Measurements from ENCODE around the gene HSDL2. TPM values are rescaled to one million over a fixed set of nuclear protein-coding genes. Genes with fewer than 3 reads are reported as not detected.

Gene HSDL2
- total RNA-seq, 1 experiment from 2014 or later = 37.0 TPM

DNA sequence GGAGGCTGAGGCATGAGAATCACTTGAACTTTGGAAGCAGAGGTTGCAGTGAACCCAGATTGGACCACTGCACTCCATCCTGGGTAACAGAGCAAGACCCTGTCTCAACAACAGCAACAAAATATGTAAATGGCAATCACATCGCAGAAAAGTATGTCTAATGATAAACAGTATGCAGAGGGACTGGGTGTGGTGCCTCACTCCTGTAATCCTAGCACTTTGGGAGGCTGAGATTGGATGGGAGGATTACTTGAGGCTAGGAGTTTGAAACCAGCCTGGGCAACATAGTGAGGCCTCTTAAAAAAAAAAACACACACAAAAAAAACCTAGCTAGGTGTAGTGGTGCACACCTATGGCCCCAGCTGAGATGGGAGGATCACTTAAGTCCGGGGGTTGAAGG is 40.3 kb downstream of the HSDL2 start:
- ATAC-seq (no peak), DNase-seq (no peak)
- H3K4me1 ChIP-seq (ENCODE audit: insufficient read depth, low read length) = no peaks in the 10 kb centered on the region
- no TSS peak for BruUV-seq (replicated peaks)
- no peaks in the 10 kb centered on the region for H3K9me2 ChIP-seq (replicated peaks; ENCODE audit: low read length)
- H3K9me3 ChIP-seq (ENCODE audit: low read length) = no peaks in the 10 kb centered on the region
- no peaks in the 10 kb centered on the region for H3K27me3 ChIP-seq (ENCODE audit: low read length)
- no peak overlapping the region for H3K4me3 ChIP-seq (ENCODE audit: low read length)
- TF ChIP-seq, protein P1, sequence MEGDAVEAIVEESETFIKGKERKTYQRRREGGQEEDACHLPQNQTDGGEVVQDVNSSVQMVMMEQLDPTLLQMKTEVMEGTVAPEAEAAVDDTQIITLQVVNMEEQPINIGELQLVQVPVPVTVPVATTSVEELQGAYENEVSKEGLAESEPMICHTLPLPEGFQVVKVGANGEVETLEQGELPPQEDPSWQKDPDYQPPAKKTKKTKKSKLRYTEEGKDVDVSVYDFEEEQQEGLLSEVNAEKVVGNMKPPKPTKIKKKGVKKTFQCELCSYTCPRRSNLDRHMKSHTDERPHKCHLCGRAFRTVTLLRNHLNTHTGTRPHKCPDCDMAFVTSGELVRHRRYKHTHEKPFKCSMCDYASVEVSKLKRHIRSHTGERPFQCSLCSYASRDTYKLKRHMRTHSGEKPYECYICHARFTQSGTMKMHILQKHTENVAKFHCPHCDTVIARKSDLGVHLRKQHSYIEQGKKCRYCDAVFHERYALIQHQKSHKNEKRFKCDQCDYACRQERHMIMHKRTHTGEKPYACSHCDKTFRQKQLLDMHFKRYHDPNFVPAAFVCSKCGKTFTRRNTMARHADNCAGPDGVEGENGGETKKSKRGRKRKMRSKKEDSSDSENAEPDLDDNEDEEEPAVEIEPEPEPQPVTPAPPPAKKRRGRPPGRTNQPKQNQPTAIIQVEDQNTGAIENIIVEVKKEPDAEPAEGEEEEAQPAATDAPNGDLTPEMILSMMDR (conservative IDR thresholded peaks at IDR 0.05; ENCODE audit: low read depth, low read length) = no peak
- TF ChIP-seq EZH2 (IDR thresholded peaks at IDR 0.05; ENCODE audit: low read length, unreplicated experiment) = no peak
- TF ChIP-seq EZH2phosphoT487 (IDR thresholded peaks at IDR 0.05; ENCODE audit: borderline replicate concordance, low read length) = no peak
- no peaks in the 10 kb centered on the region for H4K20me1 ChIP-seq (ENCODE audit: low read length)
- ChIA-PET POLR2A (ENCODE audit: unreplicated experiment) (no interaction called here), CTCF (no interaction called here)
- H3K9ac ChIP-seq (ENCODE audit: low read length) = no peak overlapping the region
- H2AFZ ChIP-seq (ENCODE audit: low read length) = no peak overlapping the region
- H3K79me2 ChIP-seq (ENCODE audit: low read length) = no peaks in the 10 kb centered on the region
- no peaks in the 10 kb centered on the region for H3F3A ChIP-seq (ENCODE audit: low read length, unreplicated experiment)
- H3K36me3 ChIP-seq (ENCODE audit: low read depth, low read length) = no peaks in the 10 kb centered on the region; the same call in 1 of the 2 replicates
- no peak overlapping the region for H3K27ac ChIP-seq (ENCODE audit: low read length)
- H3K4me2 ChIP-seq (ENCODE audit: low read length) = no peak overlapping the region
- intact Hi-C loops (cut with micrococcal nuclease) = no loop called here

DNA sequence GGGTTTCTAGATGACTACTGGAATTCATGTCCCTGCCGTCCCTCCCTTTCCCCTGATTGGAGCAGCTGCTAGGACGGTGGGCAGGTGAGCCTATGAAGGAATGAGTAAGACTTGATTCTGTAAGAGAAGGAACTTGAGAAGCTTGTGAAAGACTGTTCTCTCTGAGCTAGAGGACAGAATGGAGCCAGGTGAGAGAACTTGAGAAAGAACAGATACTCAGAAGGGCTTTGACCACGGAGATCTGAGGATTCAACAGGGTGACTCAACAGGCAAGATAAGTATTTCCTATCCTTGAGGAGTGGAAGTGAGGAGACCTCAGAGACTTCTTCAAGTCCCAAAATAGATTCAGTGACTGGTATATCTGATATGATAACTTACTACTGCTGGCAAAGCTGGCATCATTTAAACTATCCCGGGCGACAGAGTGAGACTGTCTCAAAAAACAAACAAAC is 41.9 kb downstream of the HSDL2 start:
- Histone ChIP-seq H3K9me2 (replicated peaks; ENCODE audit: low read length) (no peaks in the 10 kb centered on the region), H3K9me3 (ENCODE audit: low read length) (no peaks in the 10 kb centered on the region), H3K27me3 (ENCODE audit: low read length) (no peaks in the 10 kb centered on the region), H3F3A (ENCODE audit: low read length, unreplicated experiment) (no peaks in the 10 kb centered on the region), H3K36me3 (ENCODE audit: low read depth, low read length) (no peaks in the 10 kb centered on the region; the same call in 1 of the 2 replicates), H3K27ac (ENCODE audit: low read length) (no peak overlapping the region), H3K79me2 (ENCODE audit: low read length) (no peaks in the 10 kb centered on the region), H3K4me3 (ENCODE audit: low read length) (no peak overlapping the region), H2AFZ (ENCODE audit: low read length) (no peak overlapping the region), H3K9ac (ENCODE audit: low read length) (no peak overlapping the region), H4K20me1 (ENCODE audit: low read length) (no peaks in the 10 kb centered on the region), H3K4me2 (ENCODE audit: low read length) (no peak overlapping the region), H3K4me1 (ENCODE audit: insufficient read depth, low read length) (no peaks in the 10 kb centered on the region)
- ChIA-PET CTCF (no interaction called here), POLR2A (ENCODE audit: unreplicated experiment) (no interaction called here)
- intact Hi-C loops (cut with micrococcal nuclease) = no loop called here
- TF ChIP-seq, protein P1 (conservative IDR thresholded peaks at IDR 0.05; ENCODE audit: low read depth, low read length) = no peak
- TF ChIP-seq EZH2 (IDR thresholded peaks at IDR 0.05; ENCODE audit: low read length, unreplicated experiment) (no peak), EZH2phosphoT487 (IDR thresholded peaks at IDR 0.05; ENCODE audit: borderline replicate concordance, low read length) (no peak)
- DNase-seq (no peak), ATAC-seq (no peak)
- BruUV-seq (replicated peaks) = no TSS peak

DNA sequence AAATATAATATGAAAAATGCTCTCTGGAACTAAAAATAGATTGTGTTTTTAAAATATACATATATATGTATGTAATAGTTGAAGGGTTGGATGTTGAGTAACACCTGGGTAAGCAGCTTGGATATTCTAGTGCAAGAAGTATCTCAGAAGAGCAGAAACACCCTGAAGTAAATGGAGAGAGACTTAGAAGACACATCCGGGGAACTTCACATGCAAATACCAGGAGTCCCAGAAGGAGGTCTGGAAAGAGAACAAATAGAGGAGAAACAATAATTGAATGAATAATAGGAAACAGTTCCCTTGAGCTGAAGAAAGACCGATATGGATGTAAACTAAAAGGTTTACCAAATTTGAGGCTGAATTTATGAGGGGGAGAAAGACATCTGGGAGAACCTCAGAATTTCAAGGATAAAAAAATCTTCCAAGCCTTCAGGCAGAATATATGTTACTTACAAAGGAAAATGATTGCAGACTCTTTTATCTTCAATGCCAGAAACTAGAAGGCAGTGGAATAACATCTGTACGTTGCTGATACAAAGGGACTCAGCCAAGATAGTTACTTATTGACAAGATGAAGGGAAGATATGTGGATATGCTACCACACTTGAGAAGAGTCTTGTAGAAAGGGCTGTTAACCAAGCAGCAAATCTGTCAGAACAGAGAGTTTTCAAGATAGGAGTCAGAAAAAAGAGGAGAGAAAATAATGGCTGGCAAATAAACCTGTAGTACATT is 42.7 kb downstream of the HSDL2 start:
- no peaks in the 10 kb centered on the region for H3K9me3 ChIP-seq (ENCODE audit: low read length)
- no peaks in the 10 kb centered on the region for H3K79me2 ChIP-seq (ENCODE audit: low read length)
- H3K27me3 ChIP-seq (ENCODE audit: low read length) = no peaks in the 10 kb centered on the region
- H3F3A ChIP-seq (ENCODE audit: low read length, unreplicated experiment) = no peaks in the 10 kb centered on the region
- H3K4me1 ChIP-seq (ENCODE audit: insufficient read depth, low read length) = no peaks in the 10 kb centered on the region
- H3K9me2 ChIP-seq (replicated peaks; ENCODE audit: low read length) = no peaks in the 10 kb centered on the region
- H2AFZ ChIP-seq (ENCODE audit: low read length) = no peak overlapping the region
- TF ChIP-seq, protein P1 (conservative IDR thresholded peaks at IDR 0.05; ENCODE audit: low read depth, low read length) = no peak
- no peak for TF ChIP-seq EZH2phosphoT487 (IDR thresholded peaks at IDR 0.05; ENCODE audit: borderline replicate concordance, low read length)
- TF ChIP-seq EZH2 (IDR thresholded peaks at IDR 0.05; ENCODE audit: low read length, unreplicated experiment) = no peak
- no peak overlapping the region for H3K4me2 ChIP-seq (ENCODE audit: low read length)
- intact Hi-C loops (cut with micrococcal nuclease) = no loop called here
- H3K27ac ChIP-seq (ENCODE audit: low read length) = no peak overlapping the region
- CTCF ChIA-PET = no interaction called here
- ATAC-seq (no peak), DNase-seq (no peak)
- no peak overlapping the region for H3K9ac ChIP-seq (ENCODE audit: low read length)
- BruUV-seq (replicated peaks) = no TSS peak
- H3K4me3 ChIP-seq (ENCODE audit: low read length) = no peak overlapping the region
- H4K20me1 ChIP-seq (ENCODE audit: low read length) = no peaks in the 10 kb centered on the region
- no peaks in the 10 kb centered on the region; the same call in 1 of the 2 replicates for H3K36me3 ChIP-seq (ENCODE audit: low read depth, low read length)
- POLR2A ChIA-PET (ENCODE audit: unreplicated experiment) = no interaction called here

Data from PC-3 (cell line).